Measurements from ENCODE around the gene STK35. TPM values are rescaled to one million over a fixed set of nuclear protein-coding genes. Genes with fewer than 3 reads are reported as not detected.

Gene STK35
- total RNA-seq, 1 donor from 2014 or later = 21.8 TPM

- peak overlapping the region; percentile 95 for H3K27ac Mint-ChIP-seq
- Histone ChIP-seq H3K4me3 (peak overlapping the region; percentile 98), H3K79me2 (ENCODE audit: low read depth) (peaks cover 59% of the 10 kb centered on the region), H3K27me3 (no peaks in the 10 kb centered on the region), H3K9ac (peak overlapping the region; percentile 99), H3K4me1 (peaks cover 28% of the 10 kb centered on the region), H3K4me2 (peak overlapping the region; percentile 99), H4K20me1 (ENCODE audit: low read depth) (peaks cover 57% of the 10 kb centered on the region), H2AFZ (replicated peaks) (no peak overlapping the region), H3F3A (ENCODE audit: low read depth) (peaks cover 31% of the 10 kb centered on the region), H3K36me3 (peaks cover 4% of the 10 kb centered on the region), H3K27ac (no peak overlapping the region), H3K9me3 (ENCODE audit: low read depth) (no peaks in the 10 kb centered on the region)
- peaks cover 40% of the 10 kb centered on the region for H3K4me1 Mint-ChIP-seq
- peaks cover 3% of the 10 kb centered on the region for H3K27me3 Mint-ChIP-seq (ENCODE audit: insufficient read depth, low read depth)
- TF ChIP-seq EZH2phosphoT487 (IDR thresholded peaks at IDR 0.05) (no peak), CTCF (IDR thresholded peaks at IDR 0.05) (no peak), EZH2 (IDR thresholded peaks at IDR 0.05) (no peak)
- peak; percentile 31 for DNase-seq (ENCODE audit: low spot score)
- H3K9me3 Mint-ChIP-seq = no peaks in the 10 kb centered on the region
- H3K36me3 Mint-ChIP-seq = peaks cover 19% of the 10 kb centered on the region
- peak overlapping the region; percentile 94 for H3K4me3 Mint-ChIP-seq
Observed at GRCh38 chr20:2103461-2104153, 2.0 kb downstream of the STK35 start.

GRCh38 chr20:2104236-2104635, 2.6 kb downstream of the STK35 start:
- peak overlapping the region; percentile 95 for H3K27ac Mint-ChIP-seq
- TF ChIP-seq EZH2 (IDR thresholded peaks at IDR 0.05) (no peak), EZH2phosphoT487 (IDR thresholded peaks at IDR 0.05) (no peak), CTCF (IDR thresholded peaks at IDR 0.05) (no peak)
- DNase-seq (ENCODE audit: low spot score) = no peak

GRCh38 chr20:2108498-2108897, 6.9 kb downstream of the STK35 start:
- Histone ChIP-seq H2AFZ (replicated peaks) (no peak overlapping the region), H3K9ac (no peak overlapping the region), H3K4me3 (no peak overlapping the region), H3K4me1 (peaks cover 17% of the 10 kb centered on the region), H4K20me1 (ENCODE audit: low read depth) (peaks cover 100% of the 10 kb centered on the region), H3K79me2 (ENCODE audit: low read depth) (peaks cover 100% of the 10 kb centered on the region), H3K4me2 (no peak overlapping the region), H3F3A (ENCODE audit: low read depth) (peaks cover under 1% of the 10 kb centered on the region), H3K9me3 (ENCODE audit: low read depth) (no peaks in the 10 kb centered on the region), H3K36me3 (peaks cover 4% of the 10 kb centered on the region), H3K27me3 (no peaks in the 10 kb centered on the region), H3K27ac (no peak overlapping the region)
- H3K4me1 Mint-ChIP-seq = peaks cover 43% of the 10 kb centered on the region
- H3K9me3 Mint-ChIP-seq = no peaks in the 10 kb centered on the region
- no peak for DNase-seq (ENCODE audit: low spot score)
- peaks cover 22% of the 10 kb centered on the region for H3K36me3 Mint-ChIP-seq
- no peak for TF ChIP-seq CTCF (IDR thresholded peaks at IDR 0.05)
- no peak for TF ChIP-seq EZH2 (IDR thresholded peaks at IDR 0.05)
- no peak for TF ChIP-seq EZH2phosphoT487 (IDR thresholded peaks at IDR 0.05)
- H3K27ac Mint-ChIP-seq = no peak overlapping the region
- no peaks in the 10 kb centered on the region for H3K27me3 Mint-ChIP-seq (ENCODE audit: insufficient read depth, low read depth)
- no peak overlapping the region for H3K4me3 Mint-ChIP-seq

More at GRCh38 chr20:2104236-2104635, 2.6 kb downstream of the STK35 start:
- Histone ChIP-seq H2AFZ (replicated peaks) (no peak overlapping the region), H3K9ac (peak overlapping the region; percentile 99), H3F3A (ENCODE audit: low read depth) (peaks cover 31% of the 10 kb centered on the region), H3K4me3 (peak overlapping the region; percentile 98), H3K79me2 (ENCODE audit: low read depth) (peaks cover 65% of the 10 kb centered on the region), H3K4me2 (peak overlapping the region; percentile 99), H3K4me1 (peaks cover 28% of the 10 kb centered on the region), H4K20me1 (ENCODE audit: low read depth) (peaks cover 63% of the 10 kb centered on the region), H3K9me3 (ENCODE audit: low read depth) (no peaks in the 10 kb centered on the region), H3K27me3 (no peaks in the 10 kb centered on the region), H3K36me3 (peaks cover 4% of the 10 kb centered on the region), H3K27ac (no peak overlapping the region)
- Mint-ChIP-seq H3K4me1 (peaks cover 44% of the 10 kb centered on the region), H3K9me3 (no peaks in the 10 kb centered on the region), H3K27me3 (ENCODE audit: insufficient read depth, low read depth) (peaks cover 3% of the 10 kb centered on the region), H3K4me3 (peak overlapping the region; percentile 94), H3K36me3 (peaks cover 19% of the 10 kb centered on the region)
